Neural crest cell (in vitro differentiated cells): ENCODE results near the gene LTBP4. TPM values are rescaled to one million over a fixed set of nuclear protein-coding genes. Genes with fewer than 3 reads are reported as not detected.

Experiments
- DNase-seq: peaks from one replicate; pipeline ENCODE4 v3.0.0; 2021; ENCODE audit warnings: low read depth, mixed read lengths, low spot score
- H3K27ac Mint-ChIP-seq: one replicate; pipeline ENCODE4 v1.8.0; 2021; ENCODE audit warnings: mild to moderate bottlenecking, mixed read lengths; ENCODE audit not compliant: unreplicated experiment
- H3K27me3 Mint-ChIP-seq: 2 replicates; pipeline ENCODE4 v1.8.0; 2021; ENCODE audit warnings: low read depth, mild to moderate bottlenecking, mixed read lengths
- H3K36me3 Mint-ChIP-seq: 2 replicates; pipeline ENCODE4 v1.8.0; 2021; ENCODE audit warnings: low read depth, mild to moderate bottlenecking, mixed read lengths
- H3K4me1 Mint-ChIP-seq: 2 replicates; pipeline ENCODE4 v1.8.0; 2021; ENCODE audit warnings: mixed read lengths
- H3K4me3 Mint-ChIP-seq: one replicate; pipeline ENCODE4 v1.8.0; 2021; ENCODE audit warnings: mild to moderate bottlenecking, mixed read lengths
- H3K9me3 Mint-ChIP-seq: 2 replicates; pipeline ENCODE4 v1.8.0; 2021; ENCODE audit warnings: mixed read lengths
- total RNA-seq: library from RNA; stranded (reverse); gene quantifications from 2 replicates; pipeline ENCODE4 v1.2.1, GENCODE V29; 2021
- TF ChIP-seq, protein P1 (sequence below): fragments of 200-600 bp; sonication (generic); conservative IDR thresholded peaks from 2 replicates; pipeline ENCODE4 v1.5.0; 2021; ENCODE audit warnings: antibody characterized with exemption, mild to moderate bottlenecking

LTBP4 gene
- total RNA-seq, 1 donor from 2014 or later: 125 TPM

DNA sequence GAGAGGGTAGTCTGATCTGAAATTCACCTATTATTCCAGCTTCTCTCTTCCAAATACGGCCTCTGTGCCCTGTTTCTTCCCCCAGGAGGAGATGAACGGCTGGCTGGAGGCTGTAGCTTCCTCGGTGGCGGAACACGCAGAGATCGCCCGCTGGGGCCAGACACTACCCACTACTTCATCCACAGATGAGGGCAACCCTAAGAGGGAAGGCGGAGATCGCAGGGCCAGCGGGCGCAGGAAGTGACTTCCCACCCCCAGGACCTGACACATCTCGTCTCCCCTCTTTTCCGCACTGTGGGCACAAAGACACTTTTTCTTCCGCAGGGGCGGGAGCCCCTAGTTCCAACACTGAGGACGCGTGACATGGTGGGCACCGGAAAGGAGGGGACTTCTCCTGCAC lies 25.8 kb upstream of the LTBP4 start:
- Mint-ChIP-seq H3K4me1 (peaks cover 22% of the 10 kb centered on the region), H3K27me3 (peaks cover 11% of the 10 kb centered on the region), H3K9me3 (peaks cover 5% of the 10 kb centered on the region), H3K36me3 (no peaks in the 10 kb centered on the region), H3K27ac (no peak overlapping the region), H3K4me3 (peak overlapping the region; percentile 80)
- TF ChIP-seq, protein P1, sequence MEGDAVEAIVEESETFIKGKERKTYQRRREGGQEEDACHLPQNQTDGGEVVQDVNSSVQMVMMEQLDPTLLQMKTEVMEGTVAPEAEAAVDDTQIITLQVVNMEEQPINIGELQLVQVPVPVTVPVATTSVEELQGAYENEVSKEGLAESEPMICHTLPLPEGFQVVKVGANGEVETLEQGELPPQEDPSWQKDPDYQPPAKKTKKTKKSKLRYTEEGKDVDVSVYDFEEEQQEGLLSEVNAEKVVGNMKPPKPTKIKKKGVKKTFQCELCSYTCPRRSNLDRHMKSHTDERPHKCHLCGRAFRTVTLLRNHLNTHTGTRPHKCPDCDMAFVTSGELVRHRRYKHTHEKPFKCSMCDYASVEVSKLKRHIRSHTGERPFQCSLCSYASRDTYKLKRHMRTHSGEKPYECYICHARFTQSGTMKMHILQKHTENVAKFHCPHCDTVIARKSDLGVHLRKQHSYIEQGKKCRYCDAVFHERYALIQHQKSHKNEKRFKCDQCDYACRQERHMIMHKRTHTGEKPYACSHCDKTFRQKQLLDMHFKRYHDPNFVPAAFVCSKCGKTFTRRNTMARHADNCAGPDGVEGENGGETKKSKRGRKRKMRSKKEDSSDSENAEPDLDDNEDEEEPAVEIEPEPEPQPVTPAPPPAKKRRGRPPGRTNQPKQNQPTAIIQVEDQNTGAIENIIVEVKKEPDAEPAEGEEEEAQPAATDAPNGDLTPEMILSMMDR: no peak
- DNase-seq: no peak

DNA sequence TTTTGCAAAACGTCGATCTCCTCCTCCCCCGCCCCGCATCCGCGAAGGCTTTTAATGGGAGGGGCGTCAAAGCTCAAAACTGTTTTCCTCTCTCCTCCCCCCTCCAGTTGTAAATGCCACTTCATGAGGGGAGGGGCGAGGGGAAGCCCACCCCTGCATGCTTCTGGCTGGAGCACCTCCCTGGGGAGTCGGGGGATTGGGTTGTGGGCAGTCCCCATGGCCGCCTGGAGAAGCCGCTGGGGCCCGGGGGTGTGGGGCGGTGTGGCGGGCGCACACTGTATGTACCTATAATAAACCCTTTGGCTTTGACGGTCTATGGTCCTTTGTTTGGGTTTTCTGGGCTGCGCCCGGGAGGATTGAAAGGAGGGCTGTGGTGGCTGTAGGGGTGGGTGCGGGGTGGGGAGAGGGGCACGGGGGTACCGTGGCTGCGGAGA lies 25.0 kb upstream of the LTBP4 start:
- Mint-ChIP-seq H3K27ac (no peak overlapping the region), H3K9me3 (no peaks in the 10 kb centered on the region), H3K36me3 (no peaks in the 10 kb centered on the region), H3K4me3 (peak overlapping the region; percentile 89), H3K4me1 (peaks cover 17% of the 10 kb centered on the region), H3K27me3 (peaks cover 6% of the 10 kb centered on the region)
- DNase-seq: no peak
- TF ChIP-seq, protein P1: no peak

DNA sequence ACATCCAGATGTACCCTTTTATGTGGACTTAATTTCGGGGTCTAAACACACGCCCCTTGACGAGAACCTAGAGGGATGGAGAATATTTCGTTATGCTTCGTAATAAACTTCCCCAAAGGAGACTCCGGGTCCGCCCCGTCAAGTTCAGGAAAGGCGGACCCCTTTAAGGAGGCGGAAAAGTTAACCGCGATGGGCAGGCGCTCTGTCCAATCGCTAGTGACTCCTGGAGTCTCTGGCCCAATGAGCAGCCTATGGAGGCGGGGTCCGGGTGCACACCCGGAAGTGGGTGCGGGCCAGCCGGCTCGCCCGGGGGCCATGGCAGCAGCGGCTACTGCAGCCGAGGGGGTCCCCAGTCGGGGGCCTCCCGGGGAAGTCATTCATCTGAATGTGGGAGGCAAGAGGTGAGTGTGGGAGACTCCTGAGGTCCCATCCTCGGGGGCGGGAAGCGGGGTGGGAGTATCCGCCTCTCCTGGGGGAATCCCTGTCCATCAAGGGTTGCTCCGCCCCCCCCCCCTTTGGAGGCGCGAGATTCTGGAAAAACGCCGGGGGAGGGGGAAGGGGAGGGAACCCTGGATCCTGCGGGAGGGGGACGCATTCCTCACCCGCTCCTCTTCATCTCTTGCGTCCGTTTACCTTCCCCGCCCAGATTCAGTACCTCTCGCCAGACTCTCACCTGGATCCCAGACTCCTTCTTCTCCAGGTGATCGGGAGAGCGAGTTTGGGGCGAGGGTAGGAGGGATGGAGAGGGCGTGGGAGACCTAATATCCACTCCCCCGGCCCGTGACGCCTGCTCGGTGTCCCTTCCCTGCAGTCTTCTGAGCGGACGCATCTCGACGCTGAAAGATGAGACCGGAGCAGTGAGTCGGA lies 24.4 kb upstream of the LTBP4 start, which contains the start of gene SHKBP1:
Gene SHKBP1 (plus strand): TSS at position 289 of the 867 bp plus-strand sequence. CDS start 27 bp downstream, at position 316.
- Mint-ChIP-seq H3K4me1 (peaks cover 17% of the 10 kb centered on the region), H3K27me3 (peaks cover 3% of the 10 kb centered on the region), H3K27ac (no peak within 1 kb of the TSS), H3K4me3 (peak within 1 kb of the TSS; percentile 89), H3K36me3 (no peaks in the 10 kb centered on the region), H3K9me3 (no peaks in the 10 kb centered on the region)
- peak; percentile 94 for DNase-seq
- TF ChIP-seq, protein P1: no peak

DNA sequence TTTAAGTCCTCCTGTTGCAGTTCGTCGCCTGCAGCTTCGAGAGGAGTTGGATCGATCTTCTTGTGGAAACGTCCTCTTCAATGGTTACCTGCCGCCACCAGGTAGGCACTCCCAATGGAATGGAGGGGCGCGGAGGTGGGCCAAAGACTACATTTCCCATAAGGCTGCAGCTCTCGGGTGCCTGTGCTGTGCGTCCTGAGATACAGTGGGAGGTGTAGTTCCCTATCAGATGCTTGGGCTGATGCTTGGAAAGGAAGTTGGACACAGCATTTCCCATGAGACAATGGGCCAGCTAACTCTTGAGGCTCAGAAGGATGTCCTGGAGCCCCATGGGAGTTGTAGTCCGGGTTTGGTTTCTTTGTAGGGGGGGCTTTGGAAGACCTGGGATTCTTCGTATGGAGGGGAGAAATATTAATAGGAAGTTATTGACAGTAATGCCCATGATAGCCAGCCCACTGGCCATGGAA lies 22.7 kb upstream of the LTBP4 start:
- DNase-seq: no peak
- Mint-ChIP-seq H3K27me3 (peaks cover 3% of the 10 kb centered on the region), H3K4me1 (peaks cover 24% of the 10 kb centered on the region), H3K27ac (no peak overlapping the region), H3K9me3 (no peaks in the 10 kb centered on the region), H3K36me3 (no peaks in the 10 kb centered on the region), H3K4me3 (peak overlapping the region; percentile 89)
- TF ChIP-seq, protein P1: no peak

DNA sequence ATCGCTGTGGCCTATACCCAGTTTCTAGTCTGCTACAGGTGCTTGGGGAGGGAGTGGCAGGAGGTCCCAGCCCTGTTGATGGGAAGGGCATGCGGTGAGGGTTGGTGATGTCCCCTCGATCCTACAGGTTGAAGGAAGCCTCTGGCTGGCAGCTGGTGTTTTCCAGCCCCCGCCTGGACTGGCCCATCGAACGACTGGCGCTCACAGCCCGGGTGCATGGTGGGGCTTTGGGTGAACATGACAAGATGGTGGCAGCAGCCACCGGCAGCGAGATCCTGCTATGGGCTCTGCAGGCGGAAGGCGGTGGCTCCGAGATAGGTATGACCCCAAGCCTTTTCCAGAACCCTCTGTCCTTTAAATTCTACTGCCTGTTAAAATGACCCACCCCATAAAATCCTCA lies 20.6 kb upstream of the LTBP4 start:
- no peak for DNase-seq
- TF ChIP-seq, protein P1: no peak
- H3K27me3 Mint-ChIP-seq: no peaks in the 10 kb centered on the region
- no peak overlapping the region for H3K27ac Mint-ChIP-seq
- H3K36me3 Mint-ChIP-seq: no peaks in the 10 kb centered on the region
- H3K4me1 Mint-ChIP-seq: peaks cover 33% of the 10 kb centered on the region
- H3K4me3 Mint-ChIP-seq: peak overlapping the region; percentile 76
- no peaks in the 10 kb centered on the region for H3K9me3 Mint-ChIP-seq
